GM12872 (cell line): Measurements from ENCODE around the gene RIPK3.

Experiments used
- CTCF ChIP-seq: IDR thresholded peaks from 3 replicates; pipeline ENCODE4 v1.5.1; 2011; ENCODE audit warnings: low read depth, mild to moderate bottlenecking, low read length, moderate library complexity; ENCODE audit not compliant: insufficient read depth

RIPK3 gene

GRCh38 chr14:24361326-24361725 is 21.5 kb upstream of the RIPK3 start:
- no peak for TF ChIP-seq CTCF

- no peak for TF ChIP-seq CTCF
Measured at GRCh38 chr14:24360281-24360680, 20.5 kb upstream of the RIPK3 start.

- no peak for TF ChIP-seq CTCF
Measured at GRCh38 chr14:24356208-24356607, 16.4 kb upstream of the RIPK3 start.

GRCh38 chr14:24355009-24355408 is 15.2 kb upstream of the RIPK3 start:
- TF ChIP-seq CTCF = no peak

- TF ChIP-seq CTCF = no peak
Measured at GRCh38 chr14:24353559-24354481, 14.0 kb upstream of the RIPK3 start.

GRCh38 chr14:24351517-24351916 is 11.7 kb upstream of the RIPK3 start:
- TF ChIP-seq CTCF = no peak

- TF ChIP-seq CTCF = no peak
Measured at GRCh38 chr14:24349742-24350141, 10.0 kb upstream of the RIPK3 start.
